HG02610 (cell line): ENCODE data around the gene FIGN.

Experiments
- ATAC-seq: cut with Tn5 transposase; IDR thresholded peaks from one replicate; pipeline ENCODE4 v1.9.1; 2021; ENCODE audit warnings: mild to moderate bottlenecking, moderate library complexity; ENCODE audit not compliant: unreplicated experiment

FIGN gene

GRCh38 chr2:163572850-163573249 lies 163.0 kb downstream of the FIGN start:
- no peak for ATAC-seq

GRCh38 chr2:163571423-163572102 lies 164.2 kb downstream of the FIGN start:
- ATAC-seq: no peak

- no peak for ATAC-seq
Observed at GRCh38 chr2:163570391-163570790, 165.4 kb downstream of the FIGN start.

- ATAC-seq: no peak
Observed at GRCh38 chr2:163565192-163565591, 170.6 kb downstream of the FIGN start.

- no peak for ATAC-seq
Observed at GRCh38 chr2:163564236-163564635, 171.6 kb downstream of the FIGN start.

GRCh38 chr2:163563336-163563735 lies 172.5 kb downstream of the FIGN start:
- ATAC-seq: no peak

GRCh38 chr2:163558251-163559021 lies 177.4 kb downstream of the FIGN start:
- no peak for ATAC-seq

GRCh38 chr2:163556511-163556910 lies 179.3 kb downstream of the FIGN start:
- ATAC-seq: no peak

GRCh38 chr2:163554864-163555263 lies 180.9 kb downstream of the FIGN start:
- no peak for ATAC-seq

- no peak for ATAC-seq
Observed at GRCh38 chr2:163553601-163554000, 182.2 kb downstream of the FIGN start.

GRCh38 chr2:163552758-163553157 lies 183.1 kb downstream of the FIGN start:
- no peak for ATAC-seq

GRCh38 chr2:163551616-163552373 lies 184.0 kb downstream of the FIGN start:
- no peak for ATAC-seq

GRCh38 chr2:163548970-163549369 lies 186.8 kb downstream of the FIGN start:
- ATAC-seq: no peak
